PFSK-1 (cell line): ENCODE results near the gene SHH.

Source experiments
- POLR2AphosphoS5 ChIP-seq: IDR thresholded peaks from 2 replicates; pipeline ENCODE4 v1.6.1; 2012; ENCODE audit warnings: low read depth, mild to moderate bottlenecking, control low read depth, low read length, moderate library complexity
- REST ChIP-seq, 2 experiments: IDR thresholded peaks; 2 replicates each; pipeline versions ENCODE4 v1.6.1 to v1.8.0; 2011 to 2012; ENCODE audit warnings: low read depth in 2 of 2, low read length in 2 of 2, control low read depth in 1 of 2, inconsistent platforms in 1 of 2, mild to moderate bottlenecking in 1 of 2, moderate library complexity in 1 of 2; ENCODE audit not compliant: insufficient read depth in 1 of 2
- SIN3A ChIP-seq: IDR thresholded peaks from 2 replicates; pipeline ENCODE4 v1.6.1; 2012; ENCODE audit warnings: mild to moderate bottlenecking, low read length, moderate library complexity, borderline replicate concordance; ENCODE audit not compliant: insufficient read depth
- TAF1 ChIP-seq: IDR thresholded peaks from 2 replicates; pipeline ENCODE4 v1.6.1; 2012; ENCODE audit warnings: low read length, control low read depth, borderline replicate concordance; ENCODE audit not compliant: insufficient read depth

DNA sequence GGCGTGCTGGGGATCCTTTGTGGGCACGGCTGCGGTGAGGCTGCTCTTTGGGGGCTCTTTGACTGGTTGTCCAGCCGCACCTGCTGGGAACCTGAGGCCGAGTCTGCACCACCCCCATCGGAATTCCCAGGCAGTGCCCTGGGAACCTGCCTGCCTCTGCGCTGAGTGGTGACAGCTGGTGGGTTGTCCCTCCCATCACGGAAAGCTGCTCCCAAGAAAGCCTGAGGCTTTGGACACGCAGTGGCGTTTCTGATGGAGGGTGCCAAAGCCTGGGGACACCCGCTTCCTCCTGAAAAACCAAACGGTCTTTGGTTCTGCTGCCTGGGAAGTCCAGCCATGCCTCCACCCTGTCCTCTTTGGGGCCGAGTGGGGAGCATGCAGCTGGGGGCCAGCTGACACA, 21.4 kb upstream of the SHH start:
- TF ChIP-seq SIN3A (no peak), TAF1 (no peak), POLR2AphosphoS5 (no peak), REST (IDR thresholded peaks at IDR 0.05; ENCODE audit: insufficient read depth in 1 of 2, low read depth in 2 of 2, low read length in 2 of 2) (no peak)
